Measurements from ENCODE around the gene TMEM50A.
A peak's percentile ranks its signal among the peaks of the same experiment; 100 is the strongest.
"Not testable (repeated sequence)": the region's sequence is repeated elsewhere in the genome, so short reads cannot be mapped to it uniquely, and the experiment has no call there.

Gene TMEM50A

DNA sequence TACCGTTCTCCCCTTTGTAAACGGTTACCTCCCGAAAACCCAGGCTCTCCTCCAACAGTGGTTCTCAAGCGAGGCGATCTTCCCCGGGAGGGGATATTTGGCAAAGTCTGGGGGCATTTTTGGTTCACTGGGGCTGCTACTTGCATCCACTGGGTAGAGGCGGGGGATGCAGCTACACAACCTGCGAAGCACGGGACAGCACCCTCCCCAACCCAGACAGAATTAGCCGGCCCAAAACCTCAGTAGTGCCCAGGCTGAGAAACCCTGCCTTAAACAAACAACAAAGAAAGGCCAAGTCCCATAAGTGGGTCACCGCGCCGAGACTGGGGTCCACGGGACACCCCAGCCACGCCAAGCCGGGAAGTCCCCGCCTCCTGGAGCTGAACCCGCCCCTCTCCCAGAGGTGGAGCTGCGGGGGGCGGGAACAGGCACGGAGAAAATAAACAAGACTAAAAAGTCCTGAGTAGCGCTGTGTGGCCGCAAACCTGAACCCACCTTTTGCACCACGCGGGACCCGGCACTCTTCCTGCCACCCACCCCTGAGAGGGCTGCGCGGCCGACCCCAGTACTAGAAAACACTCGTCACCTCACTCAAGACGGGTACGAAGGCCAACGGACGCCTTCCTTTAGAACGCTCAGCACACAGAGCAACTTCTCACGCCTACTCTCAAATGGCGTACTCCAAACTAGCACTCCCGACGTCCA lies 499 bp upstream of the TMEM50A start:
- peak; percentile 33 for DNase-seq

- no peak for DNase-seq
Measured at GRCh38 chr1:25338986-25339385, 852 bp downstream of the TMEM50A start.

- no peak for DNase-seq
Measured at GRCh38 chr1:25341746-25342145, 3.6 kb downstream of the TMEM50A start.

GRCh38 chr1:25342846-25343245 lies 4.7 kb downstream of the TMEM50A start:
- DNase-seq: no peak

- DNase-seq: no peak
Measured at GRCh38 chr1:25343872-25344271, 5.7 kb downstream of the TMEM50A start.

GRCh38 chr1:25347556-25347955 lies 9.4 kb downstream of the TMEM50A start:
- DNase-seq: no peak

GRCh38 chr1:25349606-25350005 lies 11.5 kb downstream of the TMEM50A start:
- DNase-seq: no peak

DNA sequence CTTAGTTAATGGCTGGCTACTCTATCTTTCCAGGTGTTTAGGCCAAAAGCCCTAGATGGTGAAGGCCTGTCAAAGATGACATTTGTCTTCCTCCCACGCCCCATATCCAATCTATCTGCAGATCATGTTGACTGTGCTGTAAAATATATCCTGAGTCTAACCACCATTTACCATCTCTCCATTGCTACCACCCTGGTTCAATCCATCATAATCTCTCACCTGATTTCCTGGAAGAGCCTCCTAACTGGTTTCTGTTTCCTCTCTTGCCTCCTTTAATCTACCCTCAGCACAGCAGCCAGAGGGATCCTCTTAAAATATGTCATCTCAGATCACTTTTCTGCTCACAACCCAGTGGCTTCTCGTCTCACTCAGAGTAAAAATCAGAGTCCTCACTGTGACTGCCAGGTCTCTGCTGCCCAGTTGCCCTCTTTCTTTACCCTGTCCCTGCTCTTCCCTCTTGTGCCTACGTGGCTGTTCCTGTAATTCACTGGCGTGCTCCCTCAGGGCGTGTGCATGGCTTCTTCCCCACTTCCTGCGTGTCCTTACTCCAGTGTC lies 17.8 kb downstream of the TMEM50A start:
- no peak for DNase-seq

DNA sequence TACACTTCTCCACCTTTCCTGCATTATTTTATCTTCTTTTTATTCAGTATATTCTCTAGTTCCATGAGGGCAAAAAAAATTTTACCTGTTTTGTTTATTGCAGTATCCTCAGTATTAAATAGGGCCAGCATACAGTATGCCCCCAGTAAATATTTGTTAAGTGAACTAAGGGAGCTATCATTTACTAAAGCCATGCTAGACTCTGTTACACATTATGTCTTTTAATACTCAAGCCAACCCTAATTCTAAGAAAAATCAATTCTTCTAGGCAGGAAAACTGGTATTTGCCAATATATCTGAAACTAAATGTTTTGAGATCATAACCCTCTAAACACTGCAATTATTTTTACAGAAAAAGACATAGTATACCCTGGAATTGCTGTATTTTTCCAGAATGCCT lies 18.3 kb downstream of the TMEM50A start:
- DNase-seq: no peak

- no peak for DNase-seq
Measured at GRCh38 chr1:25356848-25357247, 18.7 kb downstream of the TMEM50A start.

DNA sequence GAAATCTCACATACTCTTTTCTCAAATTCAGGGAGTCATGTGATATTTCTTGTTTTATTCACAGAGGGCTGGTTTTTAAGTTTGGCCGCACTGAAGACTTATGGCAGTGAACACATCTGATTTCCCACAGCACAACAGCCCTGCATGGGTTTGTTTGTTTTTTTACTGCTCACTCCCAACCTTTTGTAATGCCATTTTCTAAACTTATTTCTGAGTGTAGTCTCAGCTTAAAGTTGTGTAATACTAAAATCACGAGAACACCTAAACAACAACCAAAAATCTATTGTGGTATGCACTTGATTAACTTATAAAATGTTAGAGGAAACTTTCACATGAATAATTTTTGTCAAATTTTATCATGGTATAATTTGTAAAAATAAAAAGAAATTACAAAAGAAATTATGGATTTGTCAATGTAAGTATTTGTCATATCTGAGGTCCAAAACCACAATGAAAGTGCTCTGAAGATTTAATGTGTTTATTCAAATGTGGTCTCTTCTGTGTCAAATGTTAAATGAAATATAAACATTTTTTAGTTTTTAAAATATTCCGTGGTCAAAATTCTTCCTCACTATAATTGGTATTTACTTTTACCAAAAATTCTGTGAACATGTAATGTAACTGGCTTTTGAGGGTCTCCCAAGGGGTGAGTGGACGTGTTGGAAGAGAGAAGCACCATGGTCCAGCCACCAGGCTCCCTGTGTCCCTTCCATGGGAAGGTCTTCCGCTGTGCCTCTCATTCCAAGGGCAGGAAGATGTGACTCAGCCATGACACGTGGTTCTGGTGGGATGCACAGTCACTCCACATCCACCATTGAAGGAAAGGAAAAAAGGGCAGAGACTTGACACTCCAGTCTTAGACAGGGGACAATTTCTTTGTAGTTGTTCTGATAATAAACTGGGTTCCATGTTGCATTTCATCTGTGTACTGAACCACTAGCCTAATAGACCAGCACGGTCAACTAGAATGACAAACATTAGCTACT lies 22.8 kb downstream of the TMEM50A start:
- DNase-seq: no peak

- no peak for DNase-seq
Measured at GRCh38 chr1:25361901-25362300, 23.8 kb downstream of the TMEM50A start.

DNA sequence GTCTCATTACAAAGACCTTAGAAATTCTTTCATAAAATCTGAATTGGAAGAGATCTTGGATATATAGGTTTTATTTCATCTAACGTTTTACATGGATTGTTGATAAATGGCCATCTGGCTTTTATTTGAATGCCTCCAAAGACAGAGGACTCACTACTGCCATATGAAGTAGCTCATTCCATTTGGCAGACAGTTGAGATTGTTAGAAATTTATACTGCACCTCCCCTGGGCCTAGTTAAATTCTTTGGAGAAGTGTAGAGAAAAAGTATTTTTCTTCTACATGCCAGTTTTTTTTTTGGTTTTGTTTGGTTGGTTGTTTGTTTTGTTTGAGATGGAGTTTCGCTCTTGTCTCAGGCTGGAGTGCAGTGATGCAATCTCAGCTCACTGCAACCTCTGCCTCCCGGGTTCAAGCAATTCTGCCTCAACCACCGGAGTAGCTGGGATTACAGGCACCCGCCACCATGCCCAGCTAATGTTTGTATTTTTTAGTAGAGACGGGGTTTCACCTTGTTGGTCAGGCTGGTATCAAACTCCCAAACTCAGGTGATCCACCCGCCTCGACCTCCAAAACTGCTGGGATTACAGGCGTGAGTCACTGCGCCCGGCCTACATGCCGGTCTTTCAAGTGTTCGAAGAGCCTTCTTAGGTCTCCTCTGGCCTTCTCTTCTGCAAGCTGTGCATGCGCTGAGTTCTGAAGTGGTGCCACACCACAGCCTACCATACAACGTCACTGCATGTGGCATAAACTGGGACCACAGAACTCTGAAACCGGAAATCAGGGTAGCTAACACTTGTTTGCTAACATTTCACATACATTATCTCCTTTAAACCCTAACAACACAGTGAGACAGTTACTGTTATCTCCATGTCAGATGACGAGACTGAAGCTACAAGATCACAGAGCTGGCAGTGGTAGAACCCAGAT lies 24.8 kb downstream of the TMEM50A start:
- not testable (repeated sequence) for DNase-seq

DNA sequence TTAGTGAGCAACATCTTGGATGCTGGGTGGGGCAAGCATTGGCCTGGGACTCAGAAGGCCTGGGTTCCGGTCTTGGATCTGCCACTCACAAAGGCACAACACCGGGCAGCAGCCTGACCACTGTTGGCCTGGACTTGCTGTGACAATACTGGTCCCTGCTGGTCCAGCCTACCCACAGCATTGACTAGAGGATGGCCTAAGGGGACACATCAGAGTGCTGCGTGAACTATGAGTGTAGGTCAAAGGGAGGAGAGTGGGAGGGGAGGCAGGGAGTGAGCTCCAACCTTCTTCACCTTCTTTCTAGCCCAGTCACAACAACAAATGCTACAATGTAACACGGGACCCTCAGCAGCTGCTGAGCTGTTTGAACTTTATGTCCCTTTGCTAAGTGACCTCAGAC lies 31.1 kb downstream of the TMEM50A start:
- DNase-seq: no peak

GRCh38 chr1:25369691-25370271 lies 31.6 kb downstream of the TMEM50A start:
- DNase-seq: not testable (repeated sequence)

DNA sequence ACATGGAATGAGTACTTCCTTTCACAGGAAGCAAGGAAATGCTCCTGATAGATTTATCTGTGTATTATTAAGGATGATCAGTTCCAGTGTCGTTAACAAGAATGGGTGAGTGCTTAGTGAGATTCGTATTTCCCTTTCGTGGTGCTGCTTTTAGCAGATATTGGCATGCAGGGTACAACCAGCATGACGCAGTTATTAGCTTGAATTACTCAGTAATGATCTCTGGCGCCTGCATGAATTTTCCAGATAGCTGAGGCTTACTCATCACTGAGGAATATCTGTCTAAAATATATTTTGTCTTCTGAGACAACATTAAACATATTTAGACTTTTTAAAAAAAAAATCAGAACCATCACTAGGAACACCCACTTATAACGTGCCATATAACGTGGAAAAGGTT lies 33.6 kb downstream of the TMEM50A start:
- not testable (repeated sequence) for DNase-seq

GRCh38 chr1:25378367-25378766 lies 40.2 kb downstream of the TMEM50A start:
- not testable (repeated sequence) for DNase-seq

GRCh38 chr1:25382543-25382942 lies 44.4 kb downstream of the TMEM50A start:
- not testable (repeated sequence) for DNase-seq

DNA sequence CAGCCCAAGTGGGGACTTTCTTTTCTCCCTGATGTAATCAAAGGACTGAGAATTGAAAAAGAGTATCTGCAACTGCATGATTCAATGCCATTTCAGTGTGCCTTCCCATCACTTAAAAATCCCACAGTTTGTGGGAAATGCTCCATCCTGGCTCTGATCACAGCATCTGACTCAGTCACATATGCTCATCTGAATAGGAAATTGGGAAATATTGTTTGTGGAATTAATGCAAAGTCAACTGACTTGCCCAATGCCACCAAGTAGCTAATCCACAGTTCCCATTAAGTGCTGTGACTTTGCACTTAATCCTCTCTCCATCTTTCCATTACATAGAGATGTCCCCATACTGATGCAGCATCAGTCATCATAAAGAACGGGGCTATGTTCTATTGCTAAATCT lies 45.0 kb downstream of the TMEM50A start:
- DNase-seq: not testable (repeated sequence)

- not testable (repeated sequence) for DNase-seq
Measured at GRCh38 chr1:25383875-25384274, 45.7 kb downstream of the TMEM50A start.

- not testable (repeated sequence) for DNase-seq
Measured at GRCh38 chr1:25387096-25387495, 49.0 kb downstream of the TMEM50A start.

GRCh38 chr1:25388691-25389090 lies 50.6 kb downstream of the TMEM50A start:
- not testable (repeated sequence) for DNase-seq
